H9 (cell line): Measurements from ENCODE around the gene FKBP8. TPM values are rescaled to one million over a fixed set of nuclear protein-coding genes. Genes with fewer than 3 reads are reported as not detected.

ENCODE experiments used
- DNase-seq: peaks from one replicate; pipeline ENCODE4 v3.0.0-alpha.2; 2017
- H2AFZ ChIP-seq: one replicate; pipeline ENCODE4 v1.6.1; 2013; ENCODE audit warnings: mild to moderate bottlenecking, low read length, control low read depth, moderate library complexity
- H2AK5ac ChIP-seq: 2 replicates; pipeline ENCODE4 v1.6.1; 2013; ENCODE audit warnings: low read length, control low read depth, mixed read lengths; ENCODE audit not compliant: insufficient read length
- H2BK120ac ChIP-seq: one replicate; pipeline ENCODE4 v1.6.1; 2013; ENCODE audit warnings: low read depth, mild to moderate bottlenecking, low read length, control low read depth, inconsistent platforms; ENCODE audit not compliant: poor library complexity, severe bottlenecking
- H2BK12ac ChIP-seq: 2 replicates; pipeline ENCODE4 v1.6.1; 2013; ENCODE audit warnings: low read length, control low read depth, mixed read lengths, low read depth; ENCODE audit not compliant: insufficient read length
- H2BK15ac ChIP-seq: 2 replicates; pipeline ENCODE4 v1.6.1; 2013; ENCODE audit warnings: low read depth, low read length, control low read depth
- H2BK20ac ChIP-seq: one replicate; pipeline ENCODE4 v1.6.1; 2013; ENCODE audit warnings: low read depth, mild to moderate bottlenecking, low read length, control low read depth, inconsistent platforms; ENCODE audit not compliant: poor library complexity, severe bottlenecking
- H2BK5ac ChIP-seq: 2 replicates; pipeline ENCODE4 v1.6.1; 2013; ENCODE audit warnings: low read length, control low read depth, mixed read lengths; ENCODE audit not compliant: insufficient read length
- H3K14ac ChIP-seq: 2 replicates; pipeline ENCODE4 v1.6.1; 2013; ENCODE audit warnings: low read length, control low read depth; ENCODE audit not compliant: insufficient read depth
- H3K18ac ChIP-seq: 2 replicates; pipeline ENCODE4 v1.6.1; 2013; ENCODE audit warnings: low read depth, mild to moderate bottlenecking, mixed read lengths, low read length, control low read depth; ENCODE audit not compliant: insufficient read length
- H3K23ac ChIP-seq: 2 replicates; pipeline ENCODE4 v1.6.1; 2013; ENCODE audit warnings: low read length, control low read depth, mixed read lengths, low read depth; ENCODE audit not compliant: insufficient read length
- H3K23me2 ChIP-seq: 2 replicates; pipeline ENCODE4 v1.6.1; 2013; ENCODE audit warnings: low read depth, mild to moderate bottlenecking, mixed read lengths, low read length, control low read depth; ENCODE audit not compliant: insufficient read length, poor library complexity, severe bottlenecking
- H3K27ac ChIP-seq: 2 replicates; pipeline ENCODE4 v1.5.1; 2013; ENCODE audit warnings: low read length, control low read depth, mixed read lengths, low read depth; ENCODE audit not compliant: insufficient read length
- H3K27me3 ChIP-seq: 2 replicates; pipeline ENCODE4 v1.6.1; 2013; ENCODE audit warnings: low read length, control low read depth, inconsistent platforms; ENCODE audit not compliant: insufficient read depth
- H3K4ac ChIP-seq: 2 replicates; pipeline ENCODE4 v1.6.1; 2013; ENCODE audit warnings: low read depth, mild to moderate bottlenecking, control low read depth, inconsistent platforms, low read length, moderate library complexity
- H3K4me1 ChIP-seq: 2 replicates; pipeline ENCODE4 v1.6.1; 2013; ENCODE audit warnings: low read length, control low read depth, inconsistent platforms; ENCODE audit not compliant: insufficient read depth
- H3K4me2 ChIP-seq: 2 replicates; pipeline ENCODE4 v1.6.1; 2013; ENCODE audit warnings: low read length, control low read depth, mixed read lengths; ENCODE audit not compliant: insufficient read length, insufficient read depth
- H3K56ac ChIP-seq: 2 replicates; pipeline ENCODE4 v1.6.1; 2013; ENCODE audit warnings: low read depth, mild to moderate bottlenecking, mixed read lengths, low read length, control low read depth; ENCODE audit not compliant: insufficient read length
- H3K79me1 ChIP-seq: 2 replicates; pipeline ENCODE4 v1.6.1; 2013; ENCODE audit warnings: low read depth, mild to moderate bottlenecking, moderate library complexity, low read length, control low read depth, inconsistent platforms; ENCODE audit not compliant: insufficient read depth, poor library complexity, severe bottlenecking
- H3K79me2 ChIP-seq: 2 replicates; pipeline ENCODE4 v1.6.1; 2013; ENCODE audit warnings: low read length, control low read depth, inconsistent platforms; ENCODE audit not compliant: insufficient read depth
- H3K9ac ChIP-seq: 2 replicates; pipeline ENCODE4 v1.6.1; 2013; ENCODE audit warnings: low read length, control low read depth, mixed read lengths; ENCODE audit not compliant: insufficient read length; ENCODE audit errors: extremely low read depth
- H3K9me3 ChIP-seq: one replicate; pipeline ENCODE4 v1.6.1; 2013; ENCODE audit warnings: low read depth, low read length, inconsistent platforms; ENCODE audit not compliant: control insufficient read depth
- H3T11ph ChIP-seq: one replicate; pipeline ENCODE4 v1.6.1; 2013; ENCODE audit warnings: mild to moderate bottlenecking, low read length, control low read depth, inconsistent platforms
- H4K20me1 ChIP-seq: one replicate; pipeline ENCODE4 v1.6.1; 2013; ENCODE audit not compliant: control insufficient read depth, insufficient read length, insufficient read depth
- H4K5ac ChIP-seq: 2 replicates; pipeline ENCODE4 v1.6.1; 2013; ENCODE audit warnings: low read depth, mild to moderate bottlenecking, mixed read lengths, low read length, control low read depth; ENCODE audit not compliant: insufficient read length
- H4K8ac ChIP-seq: replicated peaks from 2 replicates; pipeline ENCODE4 v1.6.1; 2013; ENCODE audit warnings: low read length, control low read depth, mixed read lengths, low read depth; ENCODE audit not compliant: insufficient read length
- H4K91ac ChIP-seq: 2 replicates; pipeline ENCODE4 v1.6.1; 2013; ENCODE audit warnings: low read depth, mild to moderate bottlenecking, moderate library complexity, mixed read lengths, low read length, control low read depth; ENCODE audit not compliant: insufficient read length
- H3K27ac Mint-ChIP-seq, 3 experiments: 2 replicates in 2 of 3; 3 replicates in 1 of 3; pipeline ENCODE4 v1.8.0; 2020 to 2021; ENCODE audit warnings: mixed read lengths in 3 of 3, mild to moderate bottlenecking in 1 of 3, moderate library complexity in 1 of 3
- H3K27me3 Mint-ChIP-seq: 2 replicates; pipeline ENCODE4 v1.8.0; 2021; ENCODE audit warnings: low read depth, mild to moderate bottlenecking, moderate library complexity, mixed read lengths
- H3K36me3 Mint-ChIP-seq, 3 experiments: 2 replicates in 2 of 3; 3 replicates in 1 of 3; pipeline ENCODE4 v1.8.0; 2020 to 2021; ENCODE audit warnings: low read depth in 3 of 3, mixed read lengths in 3 of 3; ENCODE audit not compliant: insufficient read depth in 1 of 3
- H3K4me1 Mint-ChIP-seq, 2 experiments: 2 replicates each; pipeline ENCODE4 v1.8.0; 2020; ENCODE audit warnings: mixed read lengths in 2 of 2
- H3K4me3 Mint-ChIP-seq, 2 experiments: 2 replicates in 1 of 2; 3 replicates in 1 of 2; pipeline ENCODE4 v1.8.0; 2020 to 2021; ENCODE audit warnings: mild to moderate bottlenecking in 2 of 2, mixed read lengths in 2 of 2, moderate library complexity in 1 of 2
- H3K9me3 Mint-ChIP-seq, 2 experiments: 2 replicates in 1 of 2; 3 replicates in 1 of 2; pipeline ENCODE4 v1.8.0; 2020; ENCODE audit warnings: mild to moderate bottlenecking in 2 of 2, mixed read lengths in 2 of 2, moderate library complexity in 1 of 2
- CTCF ChIP-seq: fragments of 200-600 bp; sonication (generic); conservative IDR thresholded peaks from 3 replicates; pipeline ENCODE4 v1.8.0; 2021; ENCODE audit warnings: antibody characterized with exemption, mild to moderate bottlenecking
- WGBS: extraction: QIAGEN DNeasy Blood & Tissue Kit; methylation state at CpG from one replicate; pipeline ENCODE4 v1.1.7; 2013; ENCODE audit warnings: missing lambda C conversion rate, low lambda C conversion rate, mixed read lengths; ENCODE audit not compliant: insufficient read length; ENCODE audit errors: extremely low coverage; 5-methylcytosine and 5-hydroxymethylcytosine counted together
- total RNA-seq: library from RNA; stranded (reverse); gene quantifications from 2 replicates; pipeline ENCODE4 v1.2.1, GENCODE V29; 2021

The FKBP8 gene
- total RNA-seq, 1 experiment from 2014 or later: 308 TPM

DNA sequence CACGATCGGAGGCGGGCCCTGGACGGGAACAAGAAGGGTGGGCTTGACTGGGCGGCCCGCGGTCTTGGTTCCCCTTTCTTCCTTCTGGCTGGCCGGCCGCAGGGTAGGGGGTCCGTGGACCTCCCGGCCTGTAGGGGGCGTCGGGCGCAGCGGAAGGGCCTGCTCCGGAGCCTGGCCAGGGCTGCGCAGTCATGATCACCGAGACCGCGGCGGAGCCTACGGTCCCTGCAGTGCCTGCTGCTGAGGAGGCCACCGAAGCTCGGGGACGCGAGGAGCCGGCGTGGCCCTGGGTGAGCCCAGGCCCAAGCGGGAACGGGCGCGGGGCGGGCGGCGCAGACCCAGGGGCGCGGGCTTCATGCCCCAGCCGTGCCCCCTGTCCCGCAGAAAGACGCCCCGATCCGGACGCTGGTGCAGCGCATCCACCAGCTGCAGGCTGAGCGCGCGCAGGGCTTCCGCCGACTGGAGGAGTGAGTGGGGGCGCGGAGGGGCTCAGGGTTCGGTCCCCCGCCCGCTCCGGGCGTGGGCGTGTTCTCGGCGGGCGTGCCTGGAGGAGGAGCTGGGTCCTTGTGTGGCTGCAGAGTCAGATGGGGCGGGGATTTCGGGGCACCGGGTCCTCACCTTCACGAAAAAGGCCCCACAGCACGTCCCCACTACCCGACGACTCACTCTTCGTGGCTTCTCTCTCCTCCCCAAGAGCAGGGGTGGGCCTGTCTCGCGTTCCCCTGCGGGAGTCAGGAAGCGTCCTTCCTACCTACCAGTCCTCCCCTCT lies 45.4 kb upstream of the FKBP8 start, which contains the start of gene REX1BD:
Gene REX1BD, plus strand, starts transcription at position 188 of the 769 bp plus-strand sequence. Its CDS starts 4 bp downstream, at position 192.
- Histone ChIP-seq H4K8ac (no peak within 1 kb of the TSS), H2BK120ac (no peak within 1 kb of the TSS), H3K27ac (peak within 1 kb of the TSS; percentile 7), H2AFZ (no peak within 1 kb of the TSS), H3K56ac (no peak within 1 kb of the TSS), H3K4me1 (peaks cover 8% of the 10 kb centered on the region; the same call in 1 of the 2 replicates), H3K79me1 (no peaks in the 10 kb centered on the region), H3K4ac (no peak within 1 kb of the TSS), H3T11ph (no peak within 1 kb of the TSS), H3K23ac (no peak within 1 kb of the TSS), H3K9ac (peak within 1 kb of the TSS; percentile 57), H4K91ac (no peak within 1 kb of the TSS), H2BK12ac (no peak within 1 kb of the TSS), H3K27me3 (no peaks in the 10 kb centered on the region), H3K18ac (peak within 1 kb of the TSS; percentile 85), H3K9me3 (no peaks in the 10 kb centered on the region), H3K23me2 (peaks cover 18% of the 10 kb centered on the region), H4K20me1 (no peaks in the 10 kb centered on the region), H2AK5ac (no peak within 1 kb of the TSS), H2BK20ac (no peak within 1 kb of the TSS), H3K14ac (peak within 1 kb of the TSS; percentile 88), H2BK15ac (no peak within 1 kb of the TSS), H2BK5ac (no peak within 1 kb of the TSS), H3K79me2 (no peaks in the 10 kb centered on the region), H3K4me2 (peak within 1 kb of the TSS; percentile 69), H4K5ac (no peak within 1 kb of the TSS)
- no peaks in the 10 kb centered on the region; a peak in 1 of 5 replicates for H3K9me3 Mint-ChIP-seq
- peak within 1 kb of the TSS; percentile 98 to 99 (median 98) for H3K27ac Mint-ChIP-seq
- H3K36me3 Mint-ChIP-seq: peaks cover 3 to 16% (median 5%) of the 10 kb centered on the region in 3 experiments; a peak in 6 of 7 replicates
- H3K4me1 Mint-ChIP-seq: peaks cover 31 to 32% of the 10 kb centered on the region in 2 experiments
- peak; percentile 97 for TF ChIP-seq CTCF
- H3K27me3 Mint-ChIP-seq: peaks cover 7% of the 10 kb centered on the region
- H3K4me3 Mint-ChIP-seq: peak within 1 kb of the TSS; percentile 77 to 91
- DNase-seq: peak; percentile 90
- WGBS: no CpG with 5 or more reads among the region's 72 CpGs
